Measurements from ENCODE around the gene CPE. TPM values are rescaled to one million over a fixed set of nuclear protein-coding genes. Genes with fewer than 3 reads are reported as not detected.

The CPE gene
- total and polyA plus RNA-seq, 2 donors (not counting 3 experiments of a cell fraction or from before 2014, with no cell fraction given), result 2.7 to 9.2 TPM

- Histone ChIP-seq H3K9ac (replicated peaks; ENCODE audit: extremely low read depth, insufficient read depth, low read length) (no peak overlapping the region), H2AFZ (ENCODE audit: low read depth, low read length) (no peak overlapping the region), H4K20me1 (replicated peaks; ENCODE audit: control insufficient read depth, extremely low read depth, insufficient read depth, low read length) (no peaks in the 10 kb centered on the region), H3K4me2 (ENCODE audit: insufficient read depth, low read length) (no peak overlapping the region), H3K27ac (ENCODE audit: insufficient read depth, low read depth, low read length) (no peak overlapping the region), H3K9me1 (replicated peaks; ENCODE audit: control insufficient read depth, extremely low read depth, insufficient read depth, low read length) (no peaks in the 10 kb centered on the region), H3K4me3 (replicated peaks in 1 of 3; ENCODE audit: insufficient read depth in 1 of 3, low read depth in 1 of 3, low read length in 3 of 3) (no peak overlapping the region), H3K27me3 (ENCODE audit: control insufficient read depth in 2 of 2, insufficient read depth in 2 of 2, low read length in 2 of 2) (peaks cover 0 to 10% of the 10 kb centered on the region in 2 experiments), H3K4me1 (ENCODE audit: control insufficient read depth, extremely low read depth, insufficient read depth, low read length) (no peaks in the 10 kb centered on the region), H3K9me3 (replicated peaks; ENCODE audit: control insufficient read depth, insufficient read depth, low read length) (no peaks in the 10 kb centered on the region), H3K79me2 (ENCODE audit: control insufficient read depth, insufficient read depth, low read length) (no peaks in the 10 kb centered on the region), H3K36me3 (ENCODE audit: control insufficient read depth in 2 of 2, extremely low read depth in 1 of 2, insufficient read depth in 2 of 2, low read length in 2 of 2) (no peaks in the 10 kb centered on the region)
- TF ChIP-seq POLR2AphosphoS5 (IDR thresholded peaks at IDR 0.05; ENCODE audit: insufficient read depth, low read depth, low read length), result no peak
- no peak for TF ChIP-seq MYC (IDR thresholded peaks at IDR 0.05; ENCODE audit: low read depth, low read length)
- no peak for TF ChIP-seq FOS (IDR thresholded peaks at IDR 0.05; ENCODE audit: borderline replicate concordance, insufficient read depth, low read length)
- TF ChIP-seq, protein P1, sequence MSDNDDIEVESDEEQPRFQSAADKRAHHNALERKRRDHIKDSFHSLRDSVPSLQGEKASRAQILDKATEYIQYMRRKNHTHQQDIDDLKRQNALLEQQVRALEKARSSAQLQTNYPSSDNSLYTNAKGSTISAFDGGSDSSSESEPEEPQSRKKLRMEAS (IDR thresholded peaks at IDR 0.05; ENCODE audit: insufficient read depth, insufficient read length), result no peak
- TF ChIP-seq GATA2 (IDR thresholded peaks at IDR 0.05; ENCODE audit: insufficient read depth, insufficient read length, low read depth, low read length), result no peak
- POLR2A ChIA-PET, result no interaction called here
- CTCF ChIA-PET, result interaction anchor here (1.0 to 1.2 kb wide), 2 partner anchors 25 to 229 kb away, joined by 3 to 10 read pairs; no protein-coding TSS in a partner anchor
- FAIRE-seq, result no peak
- no peak for DNase-seq (ENCODE audit: low read depth, low spot score)
- BruUV-seq (replicated peaks), result no TSS peak
- intact Hi-C loops (cut with micrococcal nuclease), result no loop called here
- dilution Hi-C loops (cut with MboI; ENCODE audit: extremely low pct_ligation_motif_present, low sequenced_read_pairs), result no loop called here
Observed at GRCh38 chr4:165360041-165360695, 18.6 kb upstream of the CPE start.

GRCh38 chr4:165360985-165361670, 17.7 kb upstream of the CPE start:
- CTCF ChIA-PET, result interaction anchor here (0.9 kb wide), 1 partner anchor 230 kb away, joined by 4 read pairs; no protein-coding TSS in a partner anchor
- Histone ChIP-seq H2AFZ (ENCODE audit: low read depth, low read length) (no peak overlapping the region), H3K36me3 (ENCODE audit: control insufficient read depth in 2 of 2, extremely low read depth in 1 of 2, insufficient read depth in 2 of 2, low read length in 2 of 2) (no peaks in the 10 kb centered on the region), H3K9ac (replicated peaks; ENCODE audit: extremely low read depth, insufficient read depth, low read length) (no peak overlapping the region), H3K27me3 (ENCODE audit: control insufficient read depth in 2 of 2, insufficient read depth in 2 of 2, low read length in 2 of 2) (peaks cover 0 to 10% of the 10 kb centered on the region in 2 experiments), H3K27ac (ENCODE audit: insufficient read depth, low read depth, low read length) (no peak overlapping the region), H3K4me3 (replicated peaks in 1 of 3; ENCODE audit: insufficient read depth in 1 of 3, low read depth in 1 of 3, low read length in 3 of 3) (no peak overlapping the region), H3K4me2 (ENCODE audit: insufficient read depth, low read length) (no peak overlapping the region), H3K9me3 (replicated peaks; ENCODE audit: control insufficient read depth, insufficient read depth, low read length) (no peaks in the 10 kb centered on the region), H3K4me1 (ENCODE audit: control insufficient read depth, extremely low read depth, insufficient read depth, low read length) (no peaks in the 10 kb centered on the region), H3K9me1 (replicated peaks; ENCODE audit: control insufficient read depth, extremely low read depth, insufficient read depth, low read length) (no peaks in the 10 kb centered on the region), H3K79me2 (ENCODE audit: control insufficient read depth, insufficient read depth, low read length) (no peaks in the 10 kb centered on the region), H4K20me1 (replicated peaks; ENCODE audit: control insufficient read depth, extremely low read depth, insufficient read depth, low read length) (no peaks in the 10 kb centered on the region)
- intact Hi-C loops (cut with micrococcal nuclease) (no loop called here), dilution Hi-C loops (cut with MboI; ENCODE audit: extremely low pct_ligation_motif_present, low sequenced_read_pairs) (no loop called here)
- TF ChIP-seq FOS (IDR thresholded peaks at IDR 0.05; ENCODE audit: borderline replicate concordance, insufficient read depth, low read length) (no peak), GATA2 (IDR thresholded peaks at IDR 0.05; ENCODE audit: insufficient read depth, insufficient read length, low read depth, low read length) (no peak)
- POLR2A ChIA-PET, result no interaction called here
- no peak for FAIRE-seq
- DNase-seq (ENCODE audit: low read depth, low spot score), result no peak
- BruUV-seq (replicated peaks), result no TSS peak

Data from endothelial cell of umbilical vein (primary cell).